Lower leg skin (tissue), 4 donors: ENCODE measurements around the gene KNCN. TPM values are rescaled to one million over a fixed set of nuclear protein-coding genes. Genes with fewer than 3 reads are reported as not detected.

Experiments
- DNase-seq, 2 donors: peaks; one replicate each; pipeline ENCODE4 v3.0.0-alpha.2; 2019; ENCODE audit warnings: low spot score in 2 of 2
- H3K4me3 ChIP-seq: fragments of 200-600 bp; sonication (generic); 2 replicates; pipeline ENCODE4 v1.5.1; 2017; ENCODE audit warnings: mild to moderate bottlenecking, low read depth; ENCODE audit not compliant: poor library complexity, severe bottlenecking
- POLR2A ChIP-seq, 2 donors: fragments of 450-650 bp; IDR thresholded peaks; one replicate each; pipeline ENCODE4 v1.6.1; 2016 to 2017; ENCODE audit warnings: antibody characterized with exemption in 2 of 2, mild to moderate bottlenecking in 1 of 2, moderate library complexity in 1 of 2
- WGBS, 2 donors: methylation state at CpG; one replicate each; pipeline ENCODE4 v1.1.5; 2018; 5-methylcytosine and 5-hydroxymethylcytosine counted together
- intact Hi-C: fragments of 100-400 bp; cut with DNase I; formaldehyde crosslinking; loops from one replicate; pipeline ENCODE4 v1.15.0; 2023; ENCODE audit warnings: low total_unique reads
- total RNA-seq, 4 donors: library from RNA; depleted of rRNA; stranded (reverse); fragments of >200 nt; gene quantifications; one replicate each; pipeline ENCODE4 v1.1.0, GENCODE V29; 2016
- TF ChIP-seq, protein P1 (sequence below), 3 donors: fragments of 450-650 bp; IDR thresholded peaks; one replicate each; pipeline ENCODE4 v1.5.1; 2016; ENCODE audit warnings: antibody characterized with exemption in 3 of 3, mild to moderate bottlenecking in 3 of 3, moderate library complexity in 2 of 3

The KNCN gene
- total RNA-seq, 4 donors from 2014 or later, result not detected

DNA sequence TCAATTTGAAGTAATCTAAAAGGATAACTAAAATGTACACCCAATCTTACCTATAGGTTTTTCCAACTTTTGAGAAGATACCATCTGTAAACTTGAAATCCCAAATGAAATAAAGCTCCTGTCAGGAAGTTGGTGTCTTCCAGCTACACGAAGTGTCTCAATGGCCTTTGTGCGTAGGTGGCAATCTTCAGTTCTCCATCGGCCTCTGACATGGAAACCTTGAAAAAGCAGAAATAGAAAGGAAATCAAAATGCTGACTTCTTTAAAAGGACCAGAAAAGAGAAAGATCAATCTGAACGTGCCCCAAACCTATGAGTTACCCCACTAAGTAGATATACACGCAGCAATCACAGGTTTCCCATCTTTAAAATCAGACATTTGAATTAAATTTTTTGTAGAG, 42.6 kb upstream of the KNCN start:
- intact Hi-C loops, result no loop called here
- TF ChIP-seq, protein P1, sequence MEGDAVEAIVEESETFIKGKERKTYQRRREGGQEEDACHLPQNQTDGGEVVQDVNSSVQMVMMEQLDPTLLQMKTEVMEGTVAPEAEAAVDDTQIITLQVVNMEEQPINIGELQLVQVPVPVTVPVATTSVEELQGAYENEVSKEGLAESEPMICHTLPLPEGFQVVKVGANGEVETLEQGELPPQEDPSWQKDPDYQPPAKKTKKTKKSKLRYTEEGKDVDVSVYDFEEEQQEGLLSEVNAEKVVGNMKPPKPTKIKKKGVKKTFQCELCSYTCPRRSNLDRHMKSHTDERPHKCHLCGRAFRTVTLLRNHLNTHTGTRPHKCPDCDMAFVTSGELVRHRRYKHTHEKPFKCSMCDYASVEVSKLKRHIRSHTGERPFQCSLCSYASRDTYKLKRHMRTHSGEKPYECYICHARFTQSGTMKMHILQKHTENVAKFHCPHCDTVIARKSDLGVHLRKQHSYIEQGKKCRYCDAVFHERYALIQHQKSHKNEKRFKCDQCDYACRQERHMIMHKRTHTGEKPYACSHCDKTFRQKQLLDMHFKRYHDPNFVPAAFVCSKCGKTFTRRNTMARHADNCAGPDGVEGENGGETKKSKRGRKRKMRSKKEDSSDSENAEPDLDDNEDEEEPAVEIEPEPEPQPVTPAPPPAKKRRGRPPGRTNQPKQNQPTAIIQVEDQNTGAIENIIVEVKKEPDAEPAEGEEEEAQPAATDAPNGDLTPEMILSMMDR (IDR thresholded peaks at IDR 0.05), result no peak
- TF ChIP-seq POLR2A (IDR thresholded peaks at IDR 0.05), result no peak
- DNase-seq, result no peak
- WGBS, 2 donors, result 86 to 94% methylated on average over 5 of the region's 5 CpGs
- no peak overlapping the region for H3K4me3 ChIP-seq

DNA sequence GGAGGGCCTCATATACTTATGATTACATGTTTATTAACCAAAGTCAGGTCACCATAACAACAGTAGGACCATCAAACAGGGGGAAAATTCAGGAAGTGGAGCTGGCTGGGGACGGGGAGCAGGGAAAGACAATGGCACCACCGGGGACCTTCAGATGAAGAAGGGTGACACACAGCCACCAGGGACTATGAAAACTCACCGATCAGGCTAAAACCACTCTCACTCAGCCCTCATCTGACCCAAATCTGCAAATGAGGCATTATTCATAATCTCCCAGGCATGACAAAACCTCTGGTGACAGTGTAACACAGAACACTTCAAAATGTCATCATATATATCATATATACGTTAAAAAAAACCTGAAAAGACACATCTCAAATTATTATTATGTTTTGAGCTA, 41.4 kb upstream of the KNCN start:
- TF ChIP-seq, protein P1 (IDR thresholded peaks at IDR 0.05), result no peak
- TF ChIP-seq POLR2A (IDR thresholded peaks at IDR 0.05), result no peak

DNA sequence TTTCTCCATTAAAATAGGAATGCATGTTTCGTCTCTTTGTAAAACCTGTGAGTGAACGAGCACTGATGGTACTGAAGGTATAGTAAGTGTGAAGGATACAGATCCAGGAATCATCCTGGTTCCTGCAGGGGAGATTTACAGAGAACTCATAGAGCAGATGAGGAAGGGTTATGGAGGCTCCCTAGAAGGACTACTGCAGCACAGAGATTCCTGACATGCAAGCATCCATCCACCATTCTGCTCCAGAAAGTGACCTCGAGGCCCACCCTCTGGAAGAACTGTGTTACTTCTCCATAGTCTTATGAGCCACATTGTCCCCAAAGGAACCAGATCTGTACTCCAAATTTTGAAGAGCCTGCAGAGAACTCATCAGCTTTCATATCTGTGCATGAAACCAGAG, 38.1 kb upstream of the KNCN start:
- no peak for DNase-seq
- intact Hi-C loops, result no loop called here
- WGBS, 2 donors, result 96 to 98% methylated on average over 3 of the region's 3 CpGs
- TF ChIP-seq, protein P1 (IDR thresholded peaks at IDR 0.05), result no peak
- no peak for TF ChIP-seq POLR2A (IDR thresholded peaks at IDR 0.05)
- no peak overlapping the region for H3K4me3 ChIP-seq

More for the DNA sequence above, 41.4 kb upstream of the KNCN start:
- no peak overlapping the region for H3K4me3 ChIP-seq
- WGBS, 2 donors, result 80 to 86% methylated on average over 4 of the region's 4 CpGs
- intact Hi-C loops, result no loop called here
- DNase-seq, result no peak

DNA sequence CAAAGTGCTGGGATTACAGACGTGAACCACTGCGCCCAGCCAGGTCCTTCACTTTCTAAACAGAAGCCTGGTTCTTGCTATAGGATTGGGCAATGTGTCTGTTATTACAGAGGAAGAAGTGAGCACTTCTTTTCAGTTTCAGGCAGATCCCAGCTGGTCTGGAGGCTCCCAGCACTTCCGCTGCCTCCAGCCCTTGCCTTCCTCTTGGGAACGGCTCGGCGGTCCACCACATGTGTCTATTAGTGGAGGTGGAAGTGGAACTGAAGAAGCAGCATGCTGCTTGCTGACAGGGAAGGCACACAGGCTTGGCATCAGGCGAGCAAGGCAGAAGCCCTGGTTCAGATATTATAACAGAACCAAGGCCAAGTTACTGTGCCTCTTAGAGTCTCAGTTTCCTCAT, 35.6 kb upstream of the KNCN start:
- DNase-seq, result peak; percentile 33 to 88
- no peak overlapping the region for H3K4me3 ChIP-seq
- 82 to 88% methylated on average over 7 of the region's 7 CpGs for WGBS, 2 donors
- no peak for TF ChIP-seq POLR2A (IDR thresholded peaks at IDR 0.05)
- TF ChIP-seq, protein P1 (IDR thresholded peaks at IDR 0.05), result no peak
- intact Hi-C loops, result no loop called here

DNA sequence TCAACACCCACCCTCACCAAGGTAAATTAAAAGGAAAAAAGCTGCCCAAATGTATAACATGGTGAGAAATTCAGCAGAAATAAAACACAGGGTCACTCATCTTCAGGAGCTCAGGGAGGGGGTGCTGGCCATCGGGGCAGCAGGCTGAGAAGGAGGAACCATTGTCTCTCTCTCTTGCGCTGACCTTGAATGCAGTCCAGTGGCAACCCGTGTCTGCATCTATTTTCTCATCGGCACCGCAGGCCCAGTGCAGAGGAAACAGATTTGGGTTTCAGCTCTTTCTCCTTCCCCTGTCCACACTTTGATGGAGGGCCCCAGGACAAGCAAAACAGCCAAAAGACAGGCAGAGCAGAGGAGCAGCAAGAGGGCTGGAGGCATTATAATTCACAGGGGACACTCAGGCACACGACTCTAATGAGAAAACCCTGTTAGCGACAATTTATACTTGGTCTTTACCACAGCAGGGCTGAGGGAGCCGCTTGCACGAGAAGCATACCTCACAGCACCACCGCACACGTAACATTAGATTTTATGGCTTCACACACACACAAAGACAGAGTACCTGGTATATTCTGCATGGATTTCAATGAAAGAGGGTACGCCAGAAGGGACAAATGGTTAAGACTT, 34.0 kb upstream of the KNCN start:
- TF ChIP-seq, protein P1 (IDR thresholded peaks at IDR 0.05), result no peak
- no peak for TF ChIP-seq POLR2A (IDR thresholded peaks at IDR 0.05)
- DNase-seq, result no peak
- H3K4me3 ChIP-seq, result no peak overlapping the region
- intact Hi-C loops, result no loop called here
- 82 to 83% methylated on average over 12 of the region's 12 CpGs for WGBS, 2 donors

DNA sequence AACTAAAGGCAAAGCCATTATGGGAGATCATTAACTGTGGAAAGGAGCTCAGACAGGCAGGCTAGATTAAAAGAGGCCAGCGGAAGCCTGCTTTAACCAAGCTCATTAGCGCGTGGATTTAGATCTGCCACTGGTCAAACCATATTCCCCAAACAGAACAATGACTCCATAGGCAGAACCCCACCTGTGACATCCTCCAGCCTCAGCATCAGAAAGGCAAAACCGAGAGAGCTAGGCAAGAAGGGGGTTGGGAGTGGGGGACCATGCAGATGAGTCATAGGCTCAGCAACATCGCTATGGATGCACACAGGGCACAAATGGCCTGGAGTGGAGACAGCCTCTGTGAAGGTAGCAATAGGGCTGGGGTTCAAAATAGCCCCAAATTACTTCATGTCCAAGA, 32.0 kb upstream of the KNCN start:
- H3K4me3 ChIP-seq, result no peak overlapping the region
- TF ChIP-seq, protein P1 (IDR thresholded peaks at IDR 0.05), result no peak
- no peak for TF ChIP-seq POLR2A (IDR thresholded peaks at IDR 0.05)
- no peak for DNase-seq
- 88 to 92% methylated on average over 5 of the region's 5 CpGs for WGBS, 2 donors
- intact Hi-C loops, result no loop called here
